Activated CD4-positive, alpha-beta memory T cell treated with anti-CD3 and anti-CD28 coated beads, Interleukin-2, amount 10 ng/mL, durations not matched to agents 7 days and 5 days (primary cell): ENCODE data around the gene UBE2E1. TPM values are rescaled to one million over a fixed set of nuclear protein-coding genes. Genes with fewer than 3 reads are reported as not detected.
"Not testable (repeated sequence)": the region's sequence is repeated elsewhere in the genome, so short reads cannot be mapped to it uniquely, and the experiment has no call there.

Experiments used
- CTCF ChIA-PET: fragments of 350-600 bp; sonication (Branson Sonifier 250); formaldehyde crosslinking; loops from one replicate; lab custom pipeline; 2021; ENCODE audit warnings: antibody characterized with exemption, inconsistent platforms; lab: Charles Lee
- POLR2A ChIA-PET: fragments of 350-600 bp; sonication (Branson Sonifier 250); formaldehyde crosslinking; loops from one replicate; lab custom pipeline; 2021; ENCODE audit warnings: antibody characterized with exemption; lab: Charles Lee
- DNase-seq: peaks from one replicate; pipeline ENCODE4 v3.0.0-alpha.2; 2020
- H3K27ac Mint-ChIP-seq: one replicate; pipeline ENCODE4 v1.8.0; 2021; ENCODE audit warnings: mild to moderate bottlenecking, mixed read lengths
- H3K27me3 Mint-ChIP-seq: one replicate; pipeline ENCODE4 v1.8.0; 2021; ENCODE audit warnings: mixed read lengths
- H3K36me3 Mint-ChIP-seq: one replicate; pipeline ENCODE4 v1.8.0; 2021; ENCODE audit warnings: low read depth, mixed read lengths
- H3K4me1 Mint-ChIP-seq: one replicate; pipeline ENCODE4 v1.8.0; 2021; ENCODE audit warnings: mixed read lengths
- H3K4me3 Mint-ChIP-seq: one replicate; pipeline ENCODE4 v1.8.0; 2021; ENCODE audit warnings: mild to moderate bottlenecking, mixed read lengths
- H3K9me3 Mint-ChIP-seq: one replicate; pipeline ENCODE4 v1.8.0; 2021; ENCODE audit warnings: mixed read lengths
- total RNA-seq, 2 experiments: library from RNA; stranded (reverse); gene quantifications; one replicate each; pipeline ENCODE4 v1.2.3, GENCODE V29; 2021

The UBE2E1 gene
- total RNA-seq, 2 experiments from 2014 or later: 64.0 to 72.8 TPM

DNA sequence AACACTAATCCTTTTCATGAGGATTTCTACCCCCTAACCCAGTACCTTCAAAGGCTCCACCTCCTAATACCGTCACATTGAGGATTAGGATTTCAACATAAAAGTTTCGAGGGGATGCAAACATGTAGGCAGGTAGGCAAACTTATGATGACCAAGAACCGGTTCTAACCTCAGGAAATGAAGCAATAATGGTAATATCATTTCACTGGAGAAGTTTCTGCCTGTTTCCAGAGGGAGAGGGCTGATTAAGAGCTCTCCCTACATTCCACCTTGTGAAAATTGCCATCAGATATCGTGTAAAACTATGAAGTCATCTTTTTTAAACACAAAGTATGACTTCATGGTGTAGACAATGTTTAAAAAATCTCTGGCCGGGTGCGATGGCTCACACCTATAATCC, 79.5 kb downstream of the UBE2E1 start:
- no peak for DNase-seq
- CTCF ChIA-PET: no interaction called here
- Mint-ChIP-seq H3K4me1 (no peaks in the 10 kb centered on the region), H3K36me3 (peaks cover 10% of the 10 kb centered on the region), H3K4me3 (no peak overlapping the region), H3K9me3 (no peaks in the 10 kb centered on the region), H3K27me3 (no peaks in the 10 kb centered on the region), H3K27ac (no peak overlapping the region)
- POLR2A ChIA-PET: no interaction called here

DNA sequence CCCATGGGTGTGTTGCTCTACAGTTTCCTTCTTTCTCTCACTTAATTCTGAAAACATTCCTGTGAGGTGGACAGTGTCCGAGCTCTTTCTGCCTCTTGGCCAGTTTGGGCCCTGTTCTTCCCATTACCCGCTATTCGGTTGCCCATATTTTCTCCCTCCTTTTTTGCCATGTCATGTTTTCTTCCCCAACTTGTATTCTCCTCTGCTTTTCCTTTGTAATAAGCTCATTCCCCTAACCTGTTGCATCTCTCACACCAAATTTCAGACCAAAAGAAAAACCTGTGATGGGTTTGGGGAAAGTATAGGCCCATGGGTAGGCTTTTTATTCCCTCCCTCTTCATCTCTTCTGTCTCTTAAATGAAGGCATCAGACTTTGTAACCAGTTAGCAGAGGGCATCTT, 80.6 kb downstream of the UBE2E1 start:
- H3K36me3 Mint-ChIP-seq: peaks cover 12% of the 10 kb centered on the region
- H3K4me1 Mint-ChIP-seq: no peaks in the 10 kb centered on the region
- CTCF ChIA-PET: no interaction called here
- POLR2A ChIA-PET: no interaction called here
- no peak overlapping the region for H3K27ac Mint-ChIP-seq
- no peak overlapping the region for H3K4me3 Mint-ChIP-seq
- no peaks in the 10 kb centered on the region for H3K27me3 Mint-ChIP-seq
- no peaks in the 10 kb centered on the region for H3K9me3 Mint-ChIP-seq
- DNase-seq: no peak

GRCh38 chr3:23888617-23889228, 83.0 kb downstream of the UBE2E1 start:
- ChIA-PET POLR2A (interaction anchor here (1.3 to 1.6 kb wide), 2 partner anchors 28 to 58 kb away, joined by 5 to 8 read pairs; partner anchors contain the start of genes NKIRAS1 and RPL15), CTCF (interaction anchor here (0.6 to 2.4 kb wide), 21 partner anchors 9 to 1745 kb away, joined by 3 to 11 read pairs (median 4); partner anchors contain the start of genes NKIRAS1 and RPL15)
- H3K4me1 Mint-ChIP-seq: no peaks in the 10 kb centered on the region
- H3K27me3 Mint-ChIP-seq: no peaks in the 10 kb centered on the region
- peaks cover 11% of the 10 kb centered on the region for H3K36me3 Mint-ChIP-seq
- H3K27ac Mint-ChIP-seq: no peak overlapping the region
- DNase-seq: no peak
- H3K9me3 Mint-ChIP-seq: no peaks in the 10 kb centered on the region
- no peak overlapping the region for H3K4me3 Mint-ChIP-seq

DNA sequence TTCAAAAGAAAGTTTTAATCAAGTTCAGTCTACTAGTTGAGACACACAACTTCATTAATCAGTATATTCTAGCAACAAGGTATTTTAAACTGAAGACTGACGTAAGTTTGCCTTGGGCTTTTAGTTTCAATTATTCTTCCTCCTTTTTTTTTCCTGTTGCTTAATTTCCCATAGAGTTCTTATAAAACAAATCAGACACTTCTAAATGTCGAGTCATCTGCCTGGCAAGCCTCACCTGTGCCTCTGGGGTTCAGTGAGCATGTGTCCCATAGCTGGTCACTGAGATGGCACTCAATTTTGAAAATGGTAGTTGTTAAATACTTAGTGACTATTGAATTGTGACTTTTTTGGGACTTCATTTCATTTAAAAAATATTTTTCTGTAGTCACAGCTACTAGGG, 83.6 kb downstream of the UBE2E1 start:
- POLR2A ChIA-PET: interaction anchor here (0.9 to 1.6 kb wide), 3 partner anchors 22 to 57 kb away, joined by 3 to 5 read pairs (median 3); no protein-coding TSS in a partner anchor
- DNase-seq: no peak
- CTCF ChIA-PET: interaction anchor here (1.0 to 2.4 kb wide), 7 partner anchors 11 to 724 kb away, joined by 3 to 11 read pairs (median 6); no protein-coding TSS in a partner anchor
- Mint-ChIP-seq H3K4me1 (peaks cover 2% of the 10 kb centered on the region), H3K27ac (no peak overlapping the region), H3K4me3 (no peak overlapping the region), H3K9me3 (no peaks in the 10 kb centered on the region), H3K36me3 (peaks cover 11% of the 10 kb centered on the region), H3K27me3 (no peaks in the 10 kb centered on the region)

- Mint-ChIP-seq H3K9me3 (no peaks in the 10 kb centered on the region), H3K4me3 (no peak overlapping the region), H3K27me3 (no peaks in the 10 kb centered on the region), H3K4me1 (peaks cover 3% of the 10 kb centered on the region), H3K27ac (no peak overlapping the region), H3K36me3 (peaks cover 14% of the 10 kb centered on the region)
- ChIA-PET CTCF (interaction anchor here (1.9 to 2.4 kb wide), 3 partner anchors 12 to 347 kb away, joined by 6 to 11 read pairs (median 10); no protein-coding TSS in a partner anchor), POLR2A (interaction anchor here (0.9 to 1.6 kb wide), 3 partner anchors 22 to 57 kb away, joined by 3 to 5 read pairs (median 3); no protein-coding TSS in a partner anchor)
- DNase-seq: no peak
These were observed 84.2 kb downstream of the UBE2E1 start for GRCh38 chr3:23889950-23890349.

DNA sequence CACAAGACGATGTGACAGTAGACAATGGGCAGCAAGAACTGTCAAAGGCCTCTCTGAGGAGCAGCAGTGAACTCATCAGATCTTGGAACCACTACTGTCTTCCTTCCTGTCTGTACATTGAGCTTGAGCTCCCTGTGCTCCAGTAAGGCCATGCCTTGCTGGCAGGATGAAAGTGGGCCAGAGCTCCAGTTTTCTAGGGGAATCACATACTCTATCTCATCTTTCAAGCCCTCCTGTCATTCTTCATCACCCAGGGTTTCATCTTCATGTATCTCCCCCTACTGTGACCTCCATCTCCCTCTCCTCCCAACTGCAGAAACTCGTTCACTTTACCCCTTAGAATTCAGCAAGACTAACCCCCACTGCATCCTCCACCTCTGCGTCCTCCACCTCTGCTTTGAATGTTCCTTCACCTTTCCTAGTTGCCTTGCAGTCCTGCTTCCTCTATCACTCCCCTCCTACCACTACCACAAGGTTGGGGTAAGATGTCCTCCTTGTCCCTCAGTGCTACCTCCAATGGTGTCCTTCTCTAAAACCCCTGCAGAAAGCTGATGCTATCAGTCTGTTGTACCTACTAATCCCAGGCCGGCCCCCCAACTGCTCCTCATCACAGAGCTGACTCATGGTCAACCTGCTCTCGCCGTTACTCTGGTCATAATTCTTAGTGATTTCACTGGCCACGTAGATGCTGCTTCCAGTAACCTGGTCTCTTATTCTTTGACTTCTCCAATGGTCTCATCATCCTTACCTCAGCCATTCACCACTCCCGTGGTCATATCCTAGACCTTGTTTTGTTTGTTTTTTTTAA, 88.7 kb downstream of the UBE2E1 start:
- no peak overlapping the region for H3K27ac Mint-ChIP-seq
- peaks cover 3% of the 10 kb centered on the region for H3K4me1 Mint-ChIP-seq
- CTCF ChIA-PET: interaction anchor here (1.1 kb wide), 1 partner anchor 8 kb away, joined by 3 read pairs; no protein-coding TSS in a partner anchor
- no peaks in the 10 kb centered on the region for H3K27me3 Mint-ChIP-seq
- POLR2A ChIA-PET: interaction anchor here (1.1 kb wide), 1 partner anchor 22 kb away, joined by 3 read pairs; the partner anchor contains the start of genes NKIRAS1 and RPL15
- H3K4me3 Mint-ChIP-seq: no peak overlapping the region
- H3K36me3 Mint-ChIP-seq: peaks cover 23% of the 10 kb centered on the region
- no peak for DNase-seq
- no peaks in the 10 kb centered on the region for H3K9me3 Mint-ChIP-seq

DNA sequence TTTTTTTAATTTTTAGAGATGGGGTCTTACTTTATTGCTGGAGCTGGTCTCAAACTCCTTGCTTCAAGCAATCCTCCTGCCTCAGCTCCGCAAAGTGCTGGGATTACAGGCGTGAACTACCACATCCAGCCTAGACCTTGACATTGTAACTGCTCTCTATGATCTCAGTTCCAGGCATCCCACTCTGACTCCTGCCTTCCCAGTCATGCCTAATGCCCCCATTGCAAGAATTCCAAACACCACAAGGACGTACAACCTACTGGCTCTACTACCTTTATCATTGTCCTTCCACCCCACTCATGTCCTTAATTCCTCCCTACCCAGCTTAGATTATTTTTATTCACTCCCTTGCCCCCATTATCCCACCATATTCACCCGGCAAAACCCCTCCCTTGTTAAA, 89.4 kb downstream of the UBE2E1 start:
- Mint-ChIP-seq H3K4me1 (peaks cover 3% of the 10 kb centered on the region), H3K36me3 (peaks cover 25% of the 10 kb centered on the region)
- CTCF ChIA-PET: no interaction called here

GRCh38 chr3:23900744-23901143, 95.0 kb downstream of the UBE2E1 start:
- Mint-ChIP-seq H3K36me3 (peaks cover 20% of the 10 kb centered on the region), H3K4me3 (no peak overlapping the region), H3K27ac (no peak overlapping the region), H3K4me1 (no peaks in the 10 kb centered on the region), H3K9me3 (no peaks in the 10 kb centered on the region), H3K27me3 (no peaks in the 10 kb centered on the region)
- CTCF ChIA-PET: interaction anchor here (0.7 kb wide), 1 partner anchor 27 kb away, joined by 4 read pairs; no protein-coding TSS in a partner anchor
- no peak for DNase-seq
- POLR2A ChIA-PET: no interaction called here

More for the DNA sequence above, 89.4 kb downstream of the UBE2E1 start:
- Mint-ChIP-seq H3K9me3 (no peaks in the 10 kb centered on the region), H3K27me3 (no peaks in the 10 kb centered on the region), H3K27ac (no peak overlapping the region), H3K4me3 (no peak overlapping the region)
- POLR2A ChIA-PET: interaction anchor here (1.1 kb wide), 1 partner anchor 22 kb away, joined by 3 read pairs; the partner anchor contains the start of genes NKIRAS1 and RPL15
- DNase-seq: no peak

DNA sequence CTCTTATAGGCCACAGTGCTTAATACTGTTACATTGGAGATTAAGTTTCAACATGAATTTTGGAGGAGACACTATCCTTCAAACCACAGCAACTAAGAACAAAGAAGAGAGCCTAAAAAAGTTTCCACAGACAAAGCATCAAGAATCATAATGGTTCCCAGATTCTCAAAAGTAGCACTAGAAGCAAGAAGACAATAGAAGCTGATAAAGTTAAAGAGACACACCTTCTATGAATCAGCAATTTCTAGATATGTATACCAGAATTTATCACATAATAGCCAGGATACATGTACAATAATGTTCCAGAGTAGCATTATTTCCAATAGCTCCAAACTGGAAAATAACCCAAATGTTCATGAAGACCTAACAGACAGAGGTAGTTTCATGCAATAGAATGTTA, 98.8 kb downstream of the UBE2E1 start:
- Mint-ChIP-seq H3K27me3 (no peaks in the 10 kb centered on the region), H3K9me3 (no peaks in the 10 kb centered on the region), H3K4me3 (no peak overlapping the region), H3K4me1 (no peaks in the 10 kb centered on the region), H3K27ac (no peak overlapping the region), H3K36me3 (peaks cover 13% of the 10 kb centered on the region)
- CTCF ChIA-PET: no interaction called here
- DNase-seq: no peak
- POLR2A ChIA-PET: no interaction called here

- H3K27ac Mint-ChIP-seq: no peak overlapping the region
- CTCF ChIA-PET: no interaction called here
- no peaks in the 10 kb centered on the region for H3K27me3 Mint-ChIP-seq
- POLR2A ChIA-PET: no interaction called here
- peaks cover 9% of the 10 kb centered on the region for H3K36me3 Mint-ChIP-seq
- no peak overlapping the region for H3K4me3 Mint-ChIP-seq
- no peaks in the 10 kb centered on the region for H3K9me3 Mint-ChIP-seq
- peaks cover 7% of the 10 kb centered on the region for H3K4me1 Mint-ChIP-seq
- no peak for DNase-seq
These were observed 103.6 kb downstream of the UBE2E1 start for GRCh38 chr3:23909341-23909740.

- DNase-seq: no peak
These were observed 105.6 kb downstream of the UBE2E1 start for GRCh38 chr3:23911397-23911796.

GRCh38 chr3:23912335-23912734, 106.6 kb downstream of the UBE2E1 start:
- Mint-ChIP-seq H3K36me3 (peaks cover 13% of the 10 kb centered on the region), H3K4me1 (peaks cover 24% of the 10 kb centered on the region)
- DNase-seq, H3K9me3 Mint-ChIP-seq, H3K4me3 Mint-ChIP-seq, CTCF ChIA-PET, H3K27ac Mint-ChIP-seq, H3K27me3 Mint-ChIP-seq: not testable (repeated sequence)
- POLR2A ChIA-PET: interaction anchor here (1.3 kb wide), 1 partner anchor 23 kb away, joined by 3 read pairs; no protein-coding TSS in a partner anchor

More at GRCh38 chr3:23911397-23911796, 105.6 kb downstream of the UBE2E1 start:
- no peak overlapping the region for H3K4me3 Mint-ChIP-seq
- no peaks in the 10 kb centered on the region for H3K9me3 Mint-ChIP-seq
- CTCF ChIA-PET: no interaction called here
- H3K4me1 Mint-ChIP-seq: peaks cover 19% of the 10 kb centered on the region
- H3K36me3 Mint-ChIP-seq: peaks cover 7% of the 10 kb centered on the region
- POLR2A ChIA-PET: interaction anchor here (1.3 kb wide), 1 partner anchor 22 kb away, joined by 3 read pairs; no protein-coding TSS in a partner anchor
- peaks cover 5% of the 10 kb centered on the region for H3K27me3 Mint-ChIP-seq
- H3K27ac Mint-ChIP-seq: no peak overlapping the region
